HG02840 (cell line): ENCODE measurements around the gene TMEM236.

ENCODE experiments used
- ATAC-seq: cut with Tn5 transposase; IDR thresholded peaks from one replicate; pipeline ENCODE4 v1.9.1; 2021; ENCODE audit warnings: mild to moderate bottlenecking, moderate library complexity, moderate number of reproducible peaks; ENCODE audit not compliant: unreplicated experiment, low FRiP score

Gene TMEM236

DNA sequence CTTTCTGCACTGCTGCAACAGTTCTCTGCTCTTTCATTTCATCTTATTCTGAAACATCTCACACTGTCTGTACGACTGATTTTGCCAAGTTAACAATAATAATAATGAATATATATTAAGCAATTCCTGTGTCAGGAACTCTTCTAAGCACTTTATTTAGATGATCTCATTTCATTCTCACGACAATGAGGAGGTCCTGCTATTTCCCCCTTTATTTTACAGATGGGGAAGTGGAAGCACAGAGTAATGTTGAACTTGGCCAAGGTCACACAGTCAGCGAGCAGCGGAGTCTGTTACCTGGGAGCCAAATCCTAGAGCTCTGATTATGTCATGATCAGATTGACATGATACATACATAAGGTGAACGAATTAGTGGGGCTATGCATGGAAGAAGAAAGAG lies 63.0 kb downstream of the TMEM236 start:
- ATAC-seq: no peak

- ATAC-seq: no peak
Measured at GRCh38 chr10:17816199-17816598, 64.2 kb downstream of the TMEM236 start.

GRCh38 chr10:17817316-17817715 lies 65.3 kb downstream of the TMEM236 start:
- ATAC-seq: no peak

- ATAC-seq: no peak
Measured at GRCh38 chr10:17817790-17818189, 65.8 kb downstream of the TMEM236 start.

GRCh38 chr10:17819836-17820235 lies 67.8 kb downstream of the TMEM236 start:
- ATAC-seq: no peak

- ATAC-seq: no peak
Measured at GRCh38 chr10:17820943-17821342, 68.9 kb downstream of the TMEM236 start.

DNA sequence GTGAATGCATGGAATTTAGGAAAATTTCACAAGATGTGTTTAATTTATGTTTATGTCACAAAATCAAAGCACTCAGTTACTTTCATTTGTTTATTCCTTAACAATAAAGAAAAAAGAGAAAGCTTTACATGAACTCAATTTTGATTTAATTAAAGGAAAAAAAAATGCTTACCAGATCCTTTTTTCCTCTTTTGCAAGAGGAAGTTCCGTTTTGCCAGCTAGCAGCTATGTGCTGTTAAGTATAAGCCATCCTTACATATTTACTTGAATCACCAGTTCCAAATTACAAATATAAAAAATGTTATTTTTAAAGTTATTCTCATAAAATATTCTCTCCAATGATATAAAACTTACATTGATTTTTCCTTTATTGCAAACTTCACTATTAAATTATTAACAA lies 69.9 kb downstream of the TMEM236 start:
- no peak for ATAC-seq

GRCh38 chr10:17831341-17831740 lies 79.3 kb downstream of the TMEM236 start:
- no peak for ATAC-seq

- no peak for ATAC-seq
Measured at GRCh38 chr10:17831896-17832295, 79.9 kb downstream of the TMEM236 start.

- no peak for ATAC-seq
Measured at GRCh38 chr10:17833656-17834055, 81.7 kb downstream of the TMEM236 start.

DNA sequence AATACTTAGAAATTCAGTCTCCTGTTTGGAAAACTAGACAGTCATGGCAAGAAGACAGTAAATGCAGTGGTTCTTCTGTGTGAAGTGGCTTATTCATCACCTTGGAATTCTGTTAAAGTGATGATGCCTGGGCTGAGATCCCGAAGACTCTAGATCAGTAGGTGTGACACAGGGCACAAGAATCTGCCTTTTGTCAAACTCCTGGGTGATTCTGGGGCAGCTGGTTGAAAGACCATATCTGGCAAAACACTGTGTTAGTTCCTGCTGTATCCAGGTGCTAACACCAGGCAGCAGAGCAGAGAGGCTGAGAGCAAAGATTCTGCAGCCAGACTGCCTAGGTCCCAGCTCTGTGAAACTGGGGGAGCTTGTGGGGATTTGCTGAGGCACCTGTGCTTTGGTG lies 83.7 kb downstream of the TMEM236 start:
- no peak for ATAC-seq

DNA sequence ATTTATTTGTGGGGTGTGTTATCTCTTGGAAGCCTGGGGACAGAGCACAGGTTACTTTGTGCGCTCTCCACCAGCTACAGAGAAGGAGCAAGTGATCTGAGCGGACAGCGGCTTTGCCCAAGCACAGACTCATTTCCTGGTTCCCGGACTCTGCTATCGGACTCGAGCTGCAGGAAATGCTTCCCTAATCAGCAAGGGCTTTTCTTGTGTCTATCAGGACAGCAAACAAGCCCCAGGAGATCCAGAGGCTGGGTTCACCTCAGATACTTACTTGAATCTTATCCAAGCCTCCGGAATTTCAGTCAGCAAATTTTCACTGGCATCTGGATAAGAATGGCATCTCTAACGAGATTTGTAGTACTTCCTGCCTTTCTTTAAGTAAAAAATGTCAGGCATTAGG lies 84.9 kb downstream of the TMEM236 start:
- ATAC-seq: no peak

DNA sequence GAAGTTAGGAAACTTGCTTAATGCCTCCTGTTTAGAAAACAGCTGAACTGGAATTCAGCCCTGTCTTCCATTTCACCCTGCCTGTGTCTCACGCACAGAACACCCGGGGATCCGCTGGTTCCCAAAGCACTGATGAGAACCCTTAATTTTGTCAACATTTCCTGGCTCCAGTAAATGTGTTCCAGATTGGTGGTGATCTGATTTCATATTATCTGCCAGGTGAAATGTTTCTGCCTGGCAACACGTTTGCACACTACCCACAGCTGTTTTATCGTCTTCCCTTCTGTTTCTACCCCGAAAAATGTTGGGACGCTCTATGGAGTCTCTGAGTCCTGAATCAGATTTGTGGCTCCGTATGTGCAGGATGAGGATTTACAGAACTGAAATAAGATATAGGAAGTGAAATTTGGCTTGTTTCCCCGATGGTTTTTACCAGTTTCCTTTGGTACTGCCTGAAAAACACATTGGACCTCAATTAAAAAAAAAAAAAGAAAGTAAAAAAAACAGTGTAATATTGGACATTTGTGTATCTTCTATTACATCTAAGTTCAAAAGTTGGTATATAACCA lies 86.2 kb downstream of the TMEM236 start:
- no peak for ATAC-seq

DNA sequence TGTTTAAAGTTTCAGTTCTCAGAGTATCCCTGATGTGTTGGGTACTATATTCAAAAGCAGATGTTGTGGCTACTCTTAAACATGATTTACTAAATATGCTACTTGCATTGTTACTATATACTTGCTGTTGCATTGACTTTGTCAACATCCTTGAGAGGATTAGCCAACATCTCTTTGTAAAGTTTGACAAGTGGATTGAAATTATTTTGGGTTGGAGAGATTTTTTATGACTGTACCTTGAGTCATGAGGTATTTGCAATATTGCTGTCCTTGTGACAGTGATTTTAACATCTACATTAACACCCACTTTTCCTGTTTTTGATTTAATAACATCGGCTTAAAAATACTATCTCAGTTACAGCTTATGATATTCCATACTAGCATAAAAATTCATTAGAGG lies 89.0 kb downstream of the TMEM236 start:
- no peak for ATAC-seq

DNA sequence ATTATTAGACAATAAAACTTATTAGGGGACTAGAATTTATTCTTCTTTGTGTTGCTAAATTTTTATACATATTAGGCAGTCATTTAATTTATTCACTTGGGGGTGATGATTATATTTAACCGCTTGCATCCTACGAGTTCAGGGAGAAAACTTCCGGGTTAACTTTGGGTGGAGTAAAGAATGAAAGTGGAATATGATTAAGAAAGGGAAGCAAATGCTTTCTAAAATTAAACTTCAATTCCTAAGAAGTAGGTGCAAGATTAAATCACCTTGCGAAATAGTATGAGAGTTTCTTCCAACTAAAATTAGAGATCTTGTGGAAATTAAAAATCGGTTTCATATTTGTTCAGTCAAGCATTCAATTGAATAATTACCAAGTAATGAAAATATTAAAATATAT lies 90.6 kb downstream of the TMEM236 start:
- no peak for ATAC-seq

DNA sequence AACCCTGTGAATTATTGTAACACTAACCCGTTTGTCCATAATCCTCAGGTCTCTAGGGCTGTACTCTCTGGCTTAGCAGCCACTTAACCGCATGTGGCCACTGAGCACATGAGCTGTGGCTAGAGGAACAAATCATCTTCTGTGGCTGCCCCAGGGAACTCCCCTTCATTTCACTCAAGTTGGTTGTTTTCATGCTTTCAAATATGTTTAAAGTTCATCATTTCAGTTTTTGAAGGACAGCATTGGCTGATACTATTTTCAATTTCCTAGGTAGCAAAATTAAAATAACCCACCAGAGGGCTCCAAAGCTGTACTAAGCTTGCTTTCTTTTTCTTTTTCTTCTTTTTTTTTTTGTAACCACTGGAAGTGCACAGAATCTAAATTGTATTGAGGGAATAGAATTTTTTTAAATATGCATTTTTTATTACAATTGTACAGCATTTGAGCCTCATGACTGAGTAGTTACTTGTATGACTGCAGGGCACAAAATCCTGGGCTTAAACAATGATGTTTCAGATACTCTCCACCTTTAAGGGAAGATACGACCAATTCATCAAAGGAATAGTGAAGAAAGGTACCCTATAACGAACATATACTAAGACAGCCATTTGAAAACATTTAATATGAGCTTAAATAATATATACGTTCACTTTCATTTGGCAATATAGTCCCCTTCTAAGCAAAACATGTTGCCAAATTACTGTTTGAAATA lies 95.7 kb downstream of the TMEM236 start:
- no peak for ATAC-seq

DNA sequence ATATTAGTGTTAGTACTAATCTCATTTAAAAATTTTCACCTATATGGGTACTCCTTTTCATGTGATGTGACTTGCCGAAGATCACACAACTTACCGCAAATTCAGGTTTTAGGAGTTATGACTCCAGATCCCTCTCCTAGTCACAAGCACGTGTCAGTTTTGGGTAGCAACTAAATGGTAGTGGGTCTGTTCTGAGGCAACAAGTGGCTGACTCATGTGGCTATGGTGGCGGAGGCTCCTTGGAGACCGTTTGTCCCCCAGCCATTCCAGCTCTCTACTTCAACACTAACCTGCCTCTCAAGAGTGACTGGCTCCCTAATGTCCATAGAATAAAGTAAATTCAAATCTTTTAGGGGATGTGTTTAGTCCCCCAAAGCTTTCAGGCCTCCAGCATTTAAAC lies 96.6 kb downstream of the TMEM236 start:
- ATAC-seq: no peak
